ENCODE data around the gene EIF2A.
A peak's percentile ranks its signal among the peaks of the same experiment; 100 is the strongest.

Gene EIF2A

GRCh38 chr3:150527464-150528255 is 18.9 kb upstream of the EIF2A start:
- DNase-seq, result no peak
- TF ChIP-seq POLR2A (IDR thresholded peaks at IDR 0.05; ENCODE audit: low read length), result no peak
- TF ChIP-seq GATA1 (IDR thresholded peaks at IDR 0.05; ENCODE audit: low read depth, low read length), result no peak

GRCh38 chr3:150528354-150528797 is 18.2 kb upstream of the EIF2A start:
- peak; percentile 41 to 66 for DNase-seq
- TF ChIP-seq GATA1 (IDR thresholded peaks at IDR 0.05; ENCODE audit: low read depth, low read length) (no peak), POLR2A (IDR thresholded peaks at IDR 0.05; ENCODE audit: low read length) (no peak)

- no peak for TF ChIP-seq GATA1 (IDR thresholded peaks at IDR 0.05; ENCODE audit: low read depth, low read length)
- TF ChIP-seq POLR2A (IDR thresholded peaks at IDR 0.05; ENCODE audit: low read length), result no peak
- no peak for DNase-seq
Measured at GRCh38 chr3:150531775-150532174, 14.8 kb upstream of the EIF2A start.

- no peak for DNase-seq
- TF ChIP-seq GATA1 (IDR thresholded peaks at IDR 0.05; ENCODE audit: low read depth, low read length), result no peak
- TF ChIP-seq POLR2A (IDR thresholded peaks at IDR 0.05; ENCODE audit: low read length), result no peak
Measured at GRCh38 chr3:150535204-150535603, 11.4 kb upstream of the EIF2A start.

- DNase-seq, result no peak
- TF ChIP-seq GATA1 (IDR thresholded peaks at IDR 0.05; ENCODE audit: low read depth, low read length) (no peak), POLR2A (IDR thresholded peaks at IDR 0.05; ENCODE audit: low read length) (no peak)
Measured at GRCh38 chr3:150538324-150539208, 8.0 kb upstream of the EIF2A start.

- TF ChIP-seq GATA1 (IDR thresholded peaks at IDR 0.05; ENCODE audit: low read depth, low read length), result no peak
- no peak for TF ChIP-seq POLR2A (IDR thresholded peaks at IDR 0.05; ENCODE audit: low read length)
- DNase-seq, result no peak
Measured at GRCh38 chr3:150540297-150540696, 6.3 kb upstream of the EIF2A start.

GRCh38 chr3:150540991-150541390 is 5.6 kb upstream of the EIF2A start:
- no peak for DNase-seq
- no peak for TF ChIP-seq POLR2A (IDR thresholded peaks at IDR 0.05; ENCODE audit: low read length)
- TF ChIP-seq GATA1 (IDR thresholded peaks at IDR 0.05; ENCODE audit: low read depth, low read length), result no peak

GRCh38 chr3:150543128-150543527 is 3.5 kb upstream of the EIF2A start:
- TF ChIP-seq POLR2A (IDR thresholded peaks at IDR 0.05; ENCODE audit: low read length) (peak; percentile 22), GATA1 (IDR thresholded peaks at IDR 0.05; ENCODE audit: low read depth, low read length) (no peak)
- no peak for DNase-seq

GRCh38 chr3:150543531-150543930 is 3.1 kb upstream of the EIF2A start:
- no peak for DNase-seq
- TF ChIP-seq GATA1 (IDR thresholded peaks at IDR 0.05; ENCODE audit: low read depth, low read length), result no peak
- peak; percentile 9 for TF ChIP-seq POLR2A (IDR thresholded peaks at IDR 0.05; ENCODE audit: low read length)

- TF ChIP-seq GATA1 (IDR thresholded peaks at IDR 0.05; ENCODE audit: low read depth, low read length), result no peak
- no peak for TF ChIP-seq POLR2A (IDR thresholded peaks at IDR 0.05; ENCODE audit: low read length)
Measured at GRCh38 chr3:150544041-150544440, 2.5 kb upstream of the EIF2A start.

GRCh38 chr3:150544726-150545125 is 1.9 kb upstream of the EIF2A start:
- peak in 1 of 2 experiments; percentile 38 for DNase-seq

More at GRCh38 chr3:150544041-150544440, 2.5 kb upstream of the EIF2A start:
- peak in 1 of 2 experiments; percentile 32 for DNase-seq

GRCh38 chr3:150545419-150546225 is 965 bp upstream of the EIF2A start:
- TF ChIP-seq POLR2A (IDR thresholded peaks at IDR 0.05; ENCODE audit: low read length), result no peak
- no peak for TF ChIP-seq GATA1 (IDR thresholded peaks at IDR 0.05; ENCODE audit: low read depth, low read length)

More at GRCh38 chr3:150544726-150545125, 1.9 kb upstream of the EIF2A start:
- TF ChIP-seq GATA1 (IDR thresholded peaks at IDR 0.05; ENCODE audit: low read depth, low read length) (no peak), POLR2A (IDR thresholded peaks at IDR 0.05; ENCODE audit: low read length) (no peak)

GRCh38 chr3:150547045-150547741 is 606 bp downstream of the EIF2A start:
- TF ChIP-seq POLR2A (IDR thresholded peaks at IDR 0.05; ENCODE audit: low read length), result no peak
- TF ChIP-seq GATA1 (IDR thresholded peaks at IDR 0.05; ENCODE audit: low read depth, low read length), result no peak
- peak; percentile 44 to 63 for DNase-seq

More at GRCh38 chr3:150545419-150546225, 965 bp upstream of the EIF2A start:
- peak; percentile 48 to 68 for DNase-seq
